ENCODE data around the gene VSX1. TPM values are rescaled to one million over a fixed set of nuclear protein-coding genes. Genes with fewer than 3 reads are reported as not detected.

VSX1 gene
- total RNA-seq, 1 donor: not detected

DNA sequence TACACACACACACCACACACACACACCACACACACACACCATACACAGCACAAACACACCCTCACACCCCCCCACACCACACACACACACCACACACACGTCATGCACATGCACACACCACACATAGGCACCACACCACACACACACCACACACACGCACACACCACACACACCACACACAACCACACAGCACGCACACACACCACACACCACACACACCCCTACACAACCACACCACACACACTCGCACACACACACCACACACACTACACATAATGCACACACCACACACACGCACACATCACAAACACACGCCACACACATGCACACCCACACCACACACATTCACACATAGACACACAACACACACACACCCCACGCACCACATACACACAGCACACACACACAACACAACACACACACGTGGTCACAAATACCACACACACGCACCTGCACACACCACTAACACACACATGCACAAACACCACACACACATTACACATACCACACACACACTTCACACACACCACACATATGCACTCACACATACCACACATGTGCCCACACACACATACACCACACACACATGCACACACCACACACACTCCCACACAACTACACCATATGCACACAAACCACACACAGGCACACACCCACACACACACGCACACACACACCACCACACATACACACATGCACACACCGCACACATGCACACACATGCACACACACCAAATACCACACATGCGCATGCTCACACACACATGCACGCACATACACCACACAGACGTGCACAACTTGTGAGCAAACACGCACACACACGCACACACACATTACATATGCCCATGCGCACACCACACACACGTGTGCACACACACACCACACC is 14.6 kb downstream of the VSX1 start:
- DNase-seq (ENCODE audit: low read depth in 2 of 3, low spot score in 2 of 3): no peak

GRCh38 chr20:25066386-25066785 is 15.6 kb downstream of the VSX1 start:
- no peak for DNase-seq (ENCODE audit: low read depth in 2 of 3, low spot score in 2 of 3)

- DNase-seq (ENCODE audit: low read depth in 2 of 3, low spot score in 2 of 3): peak; percentile 45 to 79 (median 59)
Measured at GRCh38 chr20:25065625-25066338, 16.2 kb downstream of the VSX1 start.

- DNase-seq (ENCODE audit: low read depth in 2 of 3, low spot score in 2 of 3): no peak
Measured at GRCh38 chr20:25065072-25065624, 16.8 kb downstream of the VSX1 start.

- DNase-seq (ENCODE audit: low read depth in 2 of 3, low spot score in 2 of 3): no peak
Measured at GRCh38 chr20:25064561-25065071, 17.3 kb downstream of the VSX1 start.

DNA sequence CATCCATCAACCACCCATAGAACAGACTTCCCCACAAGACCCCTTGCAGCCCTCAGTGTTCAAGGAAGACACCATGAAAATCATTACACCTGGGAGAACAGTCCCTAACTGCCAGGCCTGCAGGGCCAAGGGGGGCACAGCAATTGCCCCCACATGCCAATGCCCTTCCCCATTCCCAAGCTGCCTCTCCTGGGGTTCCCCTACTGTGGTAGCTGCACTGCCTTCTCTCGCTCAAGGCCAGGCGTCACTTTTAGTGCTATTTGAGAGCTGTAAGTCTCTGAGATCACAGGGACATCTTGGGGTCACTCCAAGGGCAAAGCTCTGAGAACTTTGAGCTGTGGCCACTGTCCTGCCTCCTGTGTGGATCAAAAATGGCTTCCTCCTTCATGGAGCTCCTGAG is 18.0 kb downstream of the VSX1 start:
- no peak for DNase-seq (ENCODE audit: low read depth in 2 of 3, low spot score in 2 of 3)

- no peak for DNase-seq (ENCODE audit: low read depth in 2 of 3, low spot score in 2 of 3)
Measured at GRCh38 chr20:25063546-25063945, 18.4 kb downstream of the VSX1 start.

- no peak for DNase-seq (ENCODE audit: low read depth in 2 of 3, low spot score in 2 of 3)
Measured at GRCh38 chr20:25062841-25063240, 19.1 kb downstream of the VSX1 start.

- DNase-seq (ENCODE audit: low read depth in 2 of 3, low spot score in 2 of 3): no peak
Measured at GRCh38 chr20:25061821-25062530, 20.0 kb downstream of the VSX1 start.

GRCh38 chr20:25061103-25061799 is 20.7 kb downstream of the VSX1 start:
- DNase-seq (ENCODE audit: low read depth in 2 of 3, low spot score in 2 of 3): no peak

- DNase-seq (ENCODE audit: low read depth in 2 of 3, low spot score in 2 of 3): no peak
Measured at GRCh38 chr20:25059866-25060465, 22.0 kb downstream of the VSX1 start.

DNA sequence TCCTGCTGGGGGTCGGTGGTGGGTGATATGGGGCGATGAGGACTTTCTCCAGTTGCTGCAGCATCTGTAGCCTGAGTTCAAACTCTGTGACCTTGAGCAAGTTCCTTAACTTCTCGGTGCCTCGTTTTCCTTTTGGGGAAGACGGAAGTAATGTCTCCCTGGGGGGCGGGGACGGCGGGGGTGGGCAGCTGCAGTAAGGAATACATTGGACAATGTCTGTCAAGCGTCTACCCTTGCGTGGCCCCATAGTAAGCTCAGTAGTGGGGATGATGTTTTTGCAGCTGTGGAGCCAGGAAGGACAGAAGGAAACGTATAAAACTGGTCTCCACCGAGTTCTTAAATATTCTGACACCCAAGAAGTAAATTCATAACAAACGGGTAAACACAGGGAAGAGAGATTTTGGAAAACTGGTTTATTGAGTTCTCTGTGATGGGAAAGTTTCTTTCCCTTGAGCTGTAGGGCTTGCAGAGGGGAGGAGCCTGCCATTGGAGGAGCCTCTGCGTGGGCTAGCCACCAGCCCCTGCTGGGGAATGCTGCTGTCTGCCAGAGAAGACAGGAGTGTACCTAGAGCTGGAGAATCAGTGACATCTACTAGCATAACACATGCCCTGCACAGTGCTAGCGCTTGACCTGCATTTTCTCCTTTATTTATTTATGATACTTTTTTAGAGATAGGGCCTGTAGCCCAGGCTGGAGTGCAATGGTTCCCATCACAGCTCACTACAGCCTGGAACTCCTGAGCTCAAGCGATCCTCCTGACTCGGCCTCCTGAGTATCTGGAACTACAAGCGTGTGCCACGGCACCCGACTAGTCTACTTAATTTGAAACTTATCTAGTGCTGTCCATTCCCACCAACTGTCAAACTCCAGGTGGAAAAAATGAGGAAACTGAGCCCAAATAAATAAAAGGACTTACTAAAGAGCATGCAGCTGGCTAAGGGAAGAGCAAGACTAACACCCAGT is 22.8 kb downstream of the VSX1 start:
- peak in 1 of 3 donors; percentile 37 for DNase-seq (ENCODE audit: low read depth in 2 of 3, low spot score in 2 of 3)

GRCh38 chr20:25058051-25058846 is 23.7 kb downstream of the VSX1 start, which contains the start of gene ACSS1:
Gene ACSS1 (minus strand): TSS chr20:25058139. CDS start chr20:25058102, 37 bp downstream.
- peak; percentile 62 to 87 (median 83) for DNase-seq (ENCODE audit: low read depth in 2 of 3, low spot score in 2 of 3)

DNA sequence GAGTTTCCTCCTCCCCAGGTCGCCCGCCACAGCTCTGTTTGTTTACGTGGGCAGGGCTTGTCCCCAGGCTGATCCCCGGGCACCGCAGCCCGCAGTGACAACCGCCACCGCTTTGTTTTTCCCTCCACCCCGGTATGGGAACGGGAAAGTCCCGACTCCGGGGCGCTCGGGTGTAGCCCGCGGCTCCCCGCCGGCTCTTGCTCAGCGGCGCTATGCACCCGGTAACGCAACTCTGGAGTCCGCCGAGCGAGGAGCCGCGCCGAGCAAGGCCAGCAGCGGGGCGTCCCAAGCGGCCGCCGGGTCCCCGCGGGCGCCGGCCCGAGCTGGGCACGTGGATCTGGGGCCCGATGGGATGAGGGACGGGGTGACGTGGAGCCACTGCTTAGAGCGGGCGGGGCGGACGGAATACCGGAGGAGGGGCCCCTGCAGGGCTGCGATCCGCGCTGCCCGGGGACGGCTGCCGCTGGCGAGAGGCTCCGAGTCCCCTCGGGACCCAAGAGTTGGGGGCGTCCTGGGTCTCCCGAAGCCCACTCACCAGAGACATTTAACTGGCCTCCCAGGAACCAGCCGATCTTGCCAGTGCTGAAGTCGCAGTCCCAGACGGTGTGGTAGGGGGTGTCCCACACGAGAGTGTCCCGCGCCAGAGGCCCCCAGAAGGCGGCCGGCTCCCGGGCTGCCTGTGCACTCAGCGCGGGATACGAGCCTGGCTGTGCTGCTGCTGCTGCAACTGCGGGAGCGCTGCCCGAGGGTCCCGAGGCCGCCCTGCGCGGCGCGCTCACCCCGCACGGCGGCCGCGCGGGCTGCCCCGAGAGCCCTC is 24.5 kb downstream of the VSX1 start:
- DNase-seq (ENCODE audit: low read depth in 2 of 3, low spot score in 2 of 3): peak; percentile 68 to 82 (median 73)

DNA sequence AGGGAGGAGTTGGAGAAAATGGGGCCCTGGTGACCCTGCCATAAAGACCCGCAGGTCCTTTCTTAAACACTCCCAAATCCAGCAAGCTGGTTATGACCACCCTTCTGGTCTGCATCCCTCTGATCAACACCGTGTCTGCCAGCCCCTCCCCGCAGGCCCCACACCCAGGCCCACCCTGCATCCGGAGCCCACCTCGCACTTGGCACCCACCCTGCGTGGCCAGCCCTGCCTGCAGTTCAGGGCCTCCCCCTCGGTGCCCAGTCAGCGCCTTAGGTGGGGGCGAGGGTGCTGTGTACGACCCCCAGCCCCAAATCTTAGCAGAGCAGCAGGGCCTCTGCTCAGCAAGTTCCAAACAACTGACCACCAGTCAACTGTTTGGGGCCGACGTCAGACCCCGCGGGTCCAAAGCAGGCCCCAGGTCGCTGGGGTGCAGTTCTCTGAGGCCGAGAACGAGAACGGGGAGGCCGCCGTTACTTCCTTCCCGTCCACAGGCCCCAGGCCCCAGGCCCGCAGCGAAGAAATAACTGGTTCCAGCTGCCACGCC is 25.2 kb downstream of the VSX1 start:
- no peak for DNase-seq (ENCODE audit: low read depth in 2 of 3, low spot score in 2 of 3)

GRCh38 chr20:25055711-25056495 is 26.0 kb downstream of the VSX1 start:
- DNase-seq (ENCODE audit: low read depth in 2 of 3, low spot score in 2 of 3): no peak
